SK-N-SH (cell line): Measurements from ENCODE around the gene OR5B2. TPM values are rescaled to one million over a fixed set of nuclear protein-coding genes. Genes with fewer than 3 reads are reported as not detected.
A peak's percentile ranks its signal among the peaks of the same experiment; 100 is the strongest.

Source experiments
- CTCF ChIA-PET: fragments of 300-600, 350-600 bp; formaldehyde crosslinking; extraction: SDS; loops from one replicate; lab custom pipeline; 2021; lab: Yijun Ruan, JAX
- POLR2A ChIA-PET: fragments of 350-600 bp; sonication (Branson Sonifier 250); formaldehyde crosslinking; extraction: SDS; loops from one replicate; lab custom pipeline; 2020; ENCODE audit warnings: antibody characterized with exemption, inconsistent platforms; lab: Yijun Ruan, JAX
- DNase-seq: peaks from one replicate; pipeline ENCODE4 v3.0.0; 2012
- H2AFZ ChIP-seq: fragments of 200-600 bp; sonication (generic); 2 replicates; pipeline ENCODE4 v1.8.1; 2016; ENCODE audit warnings: antibody characterized with exemption, mild to moderate bottlenecking, low read depth
- H3F3A ChIP-seq: fragments of 200-600 bp; sonication (generic); replicated peaks from 2 replicates; pipeline ENCODE3; 2016; ENCODE audit warnings: antibody characterized with exemption, mild to moderate bottlenecking; ENCODE audit not compliant: insufficient read depth
- H3K27ac ChIP-seq, 2 experiments: fragments of 200-500 bp in 1 of 2; fragments of 200-600 bp in 1 of 2; sonication (Bioruptor generic) in 1 of 2; sonication (generic), shearing (Covaris generic) in 1 of 2; 2 replicates each; pipeline versions ENCODE4 v1.5.1 to v1.6.1; 2014 to 2016; ENCODE audit warnings: low read depth in 2 of 2, inconsistent platforms in 1 of 2, low read length in 1 of 2, mild to moderate bottlenecking in 1 of 2, mixed read lengths in 1 of 2
- H3K27me3 ChIP-seq: fragments of 200-600 bp; sonication (generic), shearing (Covaris generic); 2 replicates; pipeline ENCODE4 v1.6.1; 2016; ENCODE audit warnings: mixed run types; ENCODE audit not compliant: insufficient read depth
- H3K36me3 ChIP-seq, 2 experiments: fragments of 200-500 bp in 1 of 2; fragments of 200-600 bp in 1 of 2; sonication (Bioruptor generic) in 1 of 2; sonication (generic) in 1 of 2; replicated peaks in 1 of 2; 2 replicates each; pipeline versions ENCODE3 to v1.5.1; 2014 to 2016; ENCODE audit warnings: low read length in 1 of 2, mild to moderate bottlenecking in 1 of 2; ENCODE audit not compliant: insufficient read depth in 2 of 2, control insufficient read depth in 1 of 2
- H3K4me1 ChIP-seq, 2 experiments: fragments of 200-500 bp in 1 of 2; fragments of 200-600 bp in 1 of 2; sonication (Bioruptor generic) in 1 of 2; sonication (generic), shearing (Covaris generic) in 1 of 2; 2 replicates each; pipeline versions ENCODE4 v1.5.1 to v1.6.1; 2014 to 2016; ENCODE audit warnings: low read depth in 1 of 2, low read length in 1 of 2, mixed run types in 1 of 2; ENCODE audit not compliant: insufficient read depth in 2 of 2, control insufficient read depth in 1 of 2
- H3K4me2 ChIP-seq: fragments of 200-600 bp; sonication (generic), shearing (Covaris generic); 2 replicates; pipeline ENCODE4 v1.6.1; 2017; ENCODE audit warnings: mixed run types
- H3K4me3 ChIP-seq, 2 experiments: fragments of 200-500 bp in 1 of 2; fragments of 200-600 bp in 1 of 2; sonication (Bioruptor generic) in 1 of 2; sonication (generic), shearing (Covaris generic) in 1 of 2; 2 replicates each; pipeline versions ENCODE4 v1.5.1 to v1.8.1; 2014 to 2016; ENCODE audit warnings: low read depth in 2 of 2, inconsistent platforms in 1 of 2, low read length in 1 of 2, mild to moderate bottlenecking in 1 of 2, mixed read lengths in 1 of 2, moderate library complexity in 1 of 2
- H3K79me2 ChIP-seq: fragments of 200-600 bp; sonication (generic); 2 replicates; pipeline ENCODE4 v1.8.1; 2017; ENCODE audit warnings: mild to moderate bottlenecking; ENCODE audit not compliant: insufficient read depth
- H3K9ac ChIP-seq: fragments of 200-600 bp; sonication (generic); 2 replicates; pipeline ENCODE4 v1.6.1; 2017; ENCODE audit warnings: mixed run types
- H3K9me2 ChIP-seq: fragments of 200-600 bp; sonication (generic); 2 replicates; pipeline ENCODE4 v1.6.1; 2017; ENCODE audit warnings: mixed run types
- H3K9me3 ChIP-seq: fragments of 200-600 bp; sonication (generic); 2 replicates; pipeline ENCODE4 v1.6.1; 2017; ENCODE audit warnings: mixed run types, mild to moderate bottlenecking, moderate library complexity
- H4K20me1 ChIP-seq: fragments of 200-600 bp; sonication (generic); 2 replicates; pipeline ENCODE4 v1.6.1; 2017; ENCODE audit warnings: mild to moderate bottlenecking, mixed run types; ENCODE audit not compliant: insufficient read depth
- ELF1 ChIP-seq: IDR thresholded peaks from 2 replicates; pipeline ENCODE4 v1.4.0; 2012
- EP300 ChIP-seq, 2 experiments: IDR thresholded peaks; 2 replicates each; pipeline versions ENCODE4 v1.4.0 to v1.6.1; 2012; ENCODE audit warnings: borderline replicate concordance in 1 of 2, low read depth in 1 of 2, low read length in 1 of 2
- EZH2phosphoT487 ChIP-seq: fragments of 200-600 bp; sonication (generic); IDR thresholded peaks from 2 replicates; pipeline ENCODE4 v1.6.1; 2017; ENCODE audit warnings: low read depth, mixed run types, mild to moderate bottlenecking, antibody characterized with exemption, moderate library complexity, borderline replicate concordance
- FOXM1 ChIP-seq: IDR thresholded peaks from 2 replicates; pipeline ENCODE4 v1.4.0; 2012; ENCODE audit warnings: low read depth, mild to moderate bottlenecking
- RCOR1 ChIP-seq: fragments of 150-350 bp; IDR thresholded peaks from 2 replicates; pipeline ENCODE4 v1.6.1; 2017; ENCODE audit warnings: antibody characterized with exemption, low read length
- RXRA ChIP-seq: IDR thresholded peaks from 2 replicates; pipeline ENCODE4 v1.4.0; 2012; ENCODE audit warnings: low read depth, mild to moderate bottlenecking, borderline replicate concordance
- SMC3 ChIP-seq: IDR thresholded peaks from 2 replicates; pipeline ENCODE4 v1.6.1; 2012; ENCODE audit warnings: low read depth, low read length, improper control_type of control experiment
- TAF1 ChIP-seq: IDR thresholded peaks from 2 replicates; pipeline ENCODE4 v1.6.1; 2012; ENCODE audit warnings: low read depth, mild to moderate bottlenecking, low read length, moderate library complexity, borderline replicate concordance
- TCF12 ChIP-seq: IDR thresholded peaks from 2 replicates; pipeline ENCODE4 v1.4.0; 2012
- TEAD4 ChIP-seq: IDR thresholded peaks from 2 replicates; pipeline ENCODE4 v1.4.0; 2012; ENCODE audit warnings: mild to moderate bottlenecking, borderline replicate concordance; ENCODE audit not compliant: insufficient read depth
- WGBS: methylation state at CpG from one replicate; pipeline ENCODE4 v1.1.6; 2017; ENCODE audit warnings: low lambda C conversion rate; 5-methylcytosine and 5-hydroxymethylcytosine counted together
- polyA plus RNA-seq, 3 experiments: library from polyadenylated mRNA; depleted of rRNA; stranded (reverse); fragments of >200 nt; gene quantifications; 2 replicates each; pipeline ENCODE4 v1.2.3, GENCODE V29; 2012
- TF ChIP-seq, protein P1 (sequence below): fragments of 150-350 bp; IDR thresholded peaks from 2 replicates; pipeline ENCODE4 v1.6.1; 2016; ENCODE audit warnings: mild to moderate bottlenecking, low read depth, low read length
- TF ChIP-seq, protein P2 (sequence below): IDR thresholded peaks from 2 replicates; pipeline ENCODE4; 2012
- TF ChIP-seq, protein P3 (sequence below): fragments of 150-350 bp; IDR thresholded peaks from 2 replicates; pipeline ENCODE4 v1.6.1; 2017; ENCODE audit warnings: antibody characterized with exemption, low read length, low read depth, borderline replicate concordance
- TF ChIP-seq, protein P4 (sequence below): IDR thresholded peaks from 2 replicates; pipeline ENCODE4 v1.4.0; 2012; ENCODE audit warnings: low read depth, borderline replicate concordance
- TF ChIP-seq, protein P5 (sequence below): IDR thresholded peaks from 2 replicates; pipeline ENCODE4 v1.6.1; 2012; ENCODE audit warnings: mild to moderate bottlenecking, low read depth, low read length, moderate library complexity

OR5B2 gene
- polyA plus RNA-seq, 1 of the 3 experiments (the other 2 are of a cell fraction), result not detected

DNA sequence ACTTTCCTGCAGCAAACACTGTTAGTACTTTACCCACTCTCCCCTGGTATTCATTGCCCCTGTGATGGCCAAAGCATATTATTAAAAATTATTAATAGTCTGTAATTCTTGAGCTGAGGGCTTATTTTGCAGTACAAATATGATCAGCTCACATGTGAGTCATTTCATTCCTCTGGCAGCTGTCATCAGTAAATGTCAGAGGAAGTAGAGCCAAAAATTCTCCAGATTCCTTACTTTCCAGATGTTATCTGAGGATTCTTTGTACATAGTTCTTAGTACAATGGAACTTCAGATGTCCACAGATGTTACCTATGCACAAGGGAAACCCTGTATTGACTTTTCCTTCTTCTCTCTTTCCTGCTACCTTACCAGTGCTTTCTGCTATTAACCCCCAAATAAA is 33.7 kb downstream of the OR5B2 start (continued):
- TF ChIP-seq, protein P1, sequence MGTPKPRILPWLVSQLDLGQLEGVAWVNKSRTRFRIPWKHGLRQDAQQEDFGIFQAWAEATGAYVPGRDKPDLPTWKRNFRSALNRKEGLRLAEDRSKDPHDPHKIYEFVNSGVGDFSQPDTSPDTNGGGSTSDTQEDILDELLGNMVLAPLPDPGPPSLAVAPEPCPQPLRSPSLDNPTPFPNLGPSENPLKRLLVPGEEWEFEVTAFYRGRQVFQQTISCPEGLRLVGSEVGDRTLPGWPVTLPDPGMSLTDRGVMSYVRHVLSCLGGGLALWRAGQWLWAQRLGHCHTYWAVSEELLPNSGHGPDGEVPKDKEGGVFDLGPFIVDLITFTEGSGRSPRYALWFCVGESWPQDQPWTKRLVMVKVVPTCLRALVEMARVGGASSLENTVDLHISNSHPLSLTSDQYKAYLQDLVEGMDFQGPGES, result no peak
- TF ChIP-seq EZH2phosphoT487 (no peak), TCF12 (peak; percentile 83), ELF1 (no peak), FOXM1 (no peak)
- TF ChIP-seq, protein P2, sequence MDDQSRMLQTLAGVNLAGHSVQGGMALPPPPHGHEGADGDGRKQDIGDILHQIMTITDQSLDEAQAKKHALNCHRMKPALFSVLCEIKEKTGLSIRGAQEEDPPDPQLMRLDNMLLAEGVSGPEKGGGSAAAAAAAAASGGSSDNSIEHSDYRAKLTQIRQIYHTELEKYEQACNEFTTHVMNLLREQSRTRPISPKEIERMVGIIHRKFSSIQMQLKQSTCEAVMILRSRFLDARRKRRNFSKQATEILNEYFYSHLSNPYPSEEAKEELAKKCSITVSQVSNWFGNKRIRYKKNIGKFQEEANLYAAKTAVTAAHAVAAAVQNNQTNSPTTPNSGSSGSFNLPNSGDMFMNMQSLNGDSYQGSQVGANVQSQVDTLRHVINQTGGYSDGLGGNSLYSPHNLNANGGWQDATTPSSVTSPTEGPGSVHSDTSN, result peak; percentile 83
- TF ChIP-seq, protein P3, sequence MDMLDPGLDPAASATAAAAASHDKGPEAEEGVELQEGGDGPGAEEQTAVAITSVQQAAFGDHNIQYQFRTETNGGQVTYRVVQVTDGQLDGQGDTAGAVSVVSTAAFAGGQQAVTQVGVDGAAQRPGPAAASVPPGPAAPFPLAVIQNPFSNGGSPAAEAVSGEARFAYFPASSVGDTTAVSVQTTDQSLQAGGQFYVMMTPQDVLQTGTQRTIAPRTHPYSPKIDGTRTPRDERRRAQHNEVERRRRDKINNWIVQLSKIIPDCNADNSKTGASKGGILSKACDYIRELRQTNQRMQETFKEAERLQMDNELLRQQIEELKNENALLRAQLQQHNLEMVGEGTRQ, result no peak
- TF ChIP-seq, protein P4, sequence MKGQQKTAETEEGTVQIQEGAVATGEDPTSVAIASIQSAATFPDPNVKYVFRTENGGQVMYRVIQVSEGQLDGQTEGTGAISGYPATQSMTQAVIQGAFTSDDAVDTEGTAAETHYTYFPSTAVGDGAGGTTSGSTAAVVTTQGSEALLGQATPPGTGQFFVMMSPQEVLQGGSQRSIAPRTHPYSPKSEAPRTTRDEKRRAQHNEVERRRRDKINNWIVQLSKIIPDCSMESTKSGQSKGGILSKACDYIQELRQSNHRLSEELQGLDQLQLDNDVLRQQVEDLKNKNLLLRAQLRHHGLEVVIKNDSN, result no peak

DNA sequence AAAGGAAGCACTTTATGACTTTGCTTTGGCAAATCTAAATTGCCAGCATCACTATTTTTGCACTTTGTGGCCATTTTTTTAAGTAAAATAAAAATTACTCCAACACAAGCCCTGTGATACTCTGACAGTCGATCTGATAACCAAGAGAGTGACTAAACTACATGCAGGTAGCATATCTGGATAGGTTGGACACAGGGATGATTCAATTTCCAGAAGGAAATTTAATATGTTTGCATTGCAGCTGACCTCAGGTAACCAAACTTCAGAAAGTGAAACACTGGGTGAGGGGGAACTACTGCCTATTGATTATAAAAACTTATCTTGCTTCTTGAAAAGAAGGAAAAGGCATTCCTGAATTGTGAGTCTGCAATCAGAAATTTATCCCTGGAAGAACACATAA is 35.2 kb downstream of the OR5B2 start:
- ChIA-PET CTCF (no interaction called here), POLR2A (no interaction called here)
- Histone ChIP-seq H3K9ac (no peak overlapping the region), H3K27ac (peak overlapping the region in 1 of 2 experiments; percentile 36; a peak in 2 of 4 replicates), H3K27me3 (no peaks in the 10 kb centered on the region), H4K20me1 (no peaks in the 10 kb centered on the region), H3F3A (peaks cover 25% of the 10 kb centered on the region), H3K79me2 (no peaks in the 10 kb centered on the region), H3K9me3 (peaks cover 9% of the 10 kb centered on the region; the same call in 1 of the 2 replicates), H3K4me1 (peaks cover 0 to 11% of the 10 kb centered on the region in 2 experiments; a peak in 1 of 4 replicates), H3K4me3 (no peak overlapping the region), H3K4me2 (no peak overlapping the region), H2AFZ (peak overlapping the region; percentile 63; the same call in 1 of the 2 replicates), H3K36me3 (no peaks in the 10 kb centered on the region), H3K9me2 (no peaks in the 10 kb centered on the region)
- 12% methylated on average over 1 of the region's 1 CpG for WGBS
- no peak for DNase-seq
- TF ChIP-seq TAF1, result no peak
- TF ChIP-seq, protein P4, result no peak
- peak; percentile 6; the same call in 1 of the 2 replicates for TF ChIP-seq TCF12

DNA sequence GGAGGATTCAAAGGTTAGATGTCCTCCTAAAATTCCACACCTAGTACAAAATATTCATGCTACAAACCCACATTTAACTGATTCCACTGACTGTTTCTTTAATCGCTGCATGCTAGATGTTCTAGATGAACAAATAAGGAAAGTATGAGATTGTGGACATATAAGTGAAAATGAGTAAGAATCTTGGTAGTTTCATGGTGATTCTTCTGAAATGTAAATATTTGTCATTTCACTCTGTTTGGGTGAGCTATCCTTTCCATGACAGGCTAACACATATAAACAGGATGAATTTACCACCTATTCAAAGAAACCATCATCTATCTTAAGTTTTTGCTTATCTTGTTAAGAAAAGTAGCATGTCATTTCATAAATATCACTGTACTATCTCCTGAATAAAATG is 36.0 kb downstream of the OR5B2 start:
- Histone ChIP-seq H3K4me3 (no peak overlapping the region), H3K27me3 (no peaks in the 10 kb centered on the region), H3K9me3 (peaks cover 9% of the 10 kb centered on the region; the same call in 1 of the 2 replicates), H3K79me2 (no peaks in the 10 kb centered on the region), H2AFZ (peak overlapping the region; percentile 33; the same call in 1 of the 2 replicates), H3F3A (peaks cover 25% of the 10 kb centered on the region), H3K9me2 (no peaks in the 10 kb centered on the region), H3K4me2 (no peak overlapping the region), H3K27ac (no peak overlapping the region), H3K4me1 (peaks cover 0 to 11% of the 10 kb centered on the region in 2 experiments; a peak in 1 of 4 replicates), H3K36me3 (no peaks in the 10 kb centered on the region), H4K20me1 (no peaks in the 10 kb centered on the region), H3K9ac (no peak overlapping the region)
- POLR2A ChIA-PET, result no interaction called here
- no peak for DNase-seq
- WGBS, result 30% methylated on average over 1 of the region's 1 CpG
- CTCF ChIA-PET, result no interaction called here
- TF ChIP-seq TEAD4 (no peak), RXRA (no peak), SMC3 (no peak), EP300 (IDR thresholded peaks at IDR 0.05; ENCODE audit: borderline replicate concordance in 1 of 2, low read depth in 1 of 2, low read length in 1 of 2) (no peak), RCOR1 (no peak)
- TF ChIP-seq, protein P5, sequence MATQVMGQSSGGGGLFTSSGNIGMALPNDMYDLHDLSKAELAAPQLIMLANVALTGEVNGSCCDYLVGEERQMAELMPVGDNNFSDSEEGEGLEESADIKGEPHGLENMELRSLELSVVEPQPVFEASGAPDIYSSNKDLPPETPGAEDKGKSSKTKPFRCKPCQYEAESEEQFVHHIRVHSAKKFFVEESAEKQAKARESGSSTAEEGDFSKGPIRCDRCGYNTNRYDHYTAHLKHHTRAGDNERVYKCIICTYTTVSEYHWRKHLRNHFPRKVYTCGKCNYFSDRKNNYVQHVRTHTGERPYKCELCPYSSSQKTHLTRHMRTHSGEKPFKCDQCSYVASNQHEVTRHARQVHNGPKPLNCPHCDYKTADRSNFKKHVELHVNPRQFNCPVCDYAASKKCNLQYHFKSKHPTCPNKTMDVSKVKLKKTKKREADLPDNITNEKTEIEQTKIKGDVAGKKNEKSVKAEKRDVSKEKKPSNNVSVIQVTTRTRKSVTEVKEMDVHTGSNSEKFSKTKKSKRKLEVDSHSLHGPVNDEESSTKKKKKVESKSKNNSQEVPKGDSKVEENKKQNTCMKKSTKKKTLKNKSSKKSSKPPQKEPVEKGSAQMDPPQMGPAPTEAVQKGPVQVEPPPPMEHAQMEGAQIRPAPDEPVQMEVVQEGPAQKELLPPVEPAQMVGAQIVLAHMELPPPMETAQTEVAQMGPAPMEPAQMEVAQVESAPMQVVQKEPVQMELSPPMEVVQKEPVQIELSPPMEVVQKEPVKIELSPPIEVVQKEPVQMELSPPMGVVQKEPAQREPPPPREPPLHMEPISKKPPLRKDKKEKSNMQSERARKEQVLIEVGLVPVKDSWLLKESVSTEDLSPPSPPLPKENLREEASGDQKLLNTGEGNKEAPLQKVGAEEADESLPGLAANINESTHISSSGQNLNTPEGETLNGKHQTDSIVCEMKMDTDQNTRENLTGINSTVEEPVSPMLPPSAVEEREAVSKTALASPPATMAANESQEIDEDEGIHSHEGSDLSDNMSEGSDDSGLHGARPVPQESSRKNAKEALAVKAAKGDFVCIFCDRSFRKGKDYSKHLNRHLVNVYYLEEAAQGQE, result no peak
- TF ChIP-seq, protein P4, result no peak
